GM12872 (cell line): Measurements from ENCODE around the gene ITGB8.

Experiments used
- CTCF ChIP-seq: IDR thresholded peaks from 3 replicates; pipeline ENCODE4 v1.5.1; 2011; ENCODE audit warnings: low read depth, mild to moderate bottlenecking, low read length, moderate library complexity; ENCODE audit not compliant: insufficient read depth

The ITGB8 gene

GRCh38 chr7:20328692-20329091 lies 2.0 kb upstream of the ITGB8 start:
- no peak for TF ChIP-seq CTCF

GRCh38 chr7:20329389-20330238 lies 1.1 kb upstream of the ITGB8 start:
- TF ChIP-seq CTCF, result peak; percentile 32; the same call in 2 of the 3 replicates

DNA sequence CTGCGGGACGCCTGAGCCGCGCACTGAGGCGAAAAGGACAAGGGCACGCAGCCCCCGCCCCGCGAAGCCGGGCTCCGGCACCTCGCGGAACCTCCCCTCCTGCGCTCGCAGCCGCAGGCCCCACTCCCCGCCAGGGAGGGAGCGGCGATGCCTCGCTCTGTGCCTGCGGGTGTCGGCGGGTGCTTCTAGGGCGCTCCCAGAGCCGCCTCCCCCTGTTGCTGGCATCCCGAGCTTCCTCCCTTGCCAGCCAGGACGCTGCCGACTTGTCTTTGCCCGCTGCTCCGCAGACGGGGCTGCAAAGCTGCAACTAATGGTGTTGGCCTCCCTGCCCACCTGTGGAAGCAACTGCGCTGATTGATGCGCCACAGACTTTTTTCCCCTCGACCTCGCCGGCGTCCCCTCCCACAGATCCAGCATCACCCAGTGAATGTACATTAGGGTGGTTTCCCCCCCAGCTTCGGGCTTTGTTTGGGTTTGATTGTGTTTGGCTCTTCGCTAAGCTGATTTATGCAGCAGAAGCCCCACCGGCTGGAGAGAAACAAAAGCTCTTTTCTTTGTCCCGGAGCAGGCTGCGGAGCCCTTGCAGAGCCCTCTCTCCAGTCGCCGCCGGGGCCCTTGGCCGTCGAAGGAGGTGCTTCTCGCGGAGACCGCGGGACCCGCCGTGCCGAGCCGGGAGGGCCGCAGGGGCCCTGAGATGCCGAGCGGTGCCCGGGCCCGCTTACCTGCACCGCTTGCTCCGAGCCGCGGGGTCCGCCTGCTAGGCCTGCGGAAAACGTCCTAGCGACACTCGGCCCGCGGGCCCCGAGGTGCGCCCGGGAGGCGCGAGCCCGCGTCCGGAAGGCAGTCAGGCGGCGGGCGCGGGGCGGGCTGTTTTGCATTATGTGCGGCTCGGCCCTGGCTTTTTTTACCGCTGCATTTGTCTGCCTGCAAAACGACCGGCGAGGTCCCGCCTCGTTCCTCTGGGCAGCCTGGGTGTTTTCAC lies 519 bp downstream of the ITGB8 start:
- no peak for TF ChIP-seq CTCF

DNA sequence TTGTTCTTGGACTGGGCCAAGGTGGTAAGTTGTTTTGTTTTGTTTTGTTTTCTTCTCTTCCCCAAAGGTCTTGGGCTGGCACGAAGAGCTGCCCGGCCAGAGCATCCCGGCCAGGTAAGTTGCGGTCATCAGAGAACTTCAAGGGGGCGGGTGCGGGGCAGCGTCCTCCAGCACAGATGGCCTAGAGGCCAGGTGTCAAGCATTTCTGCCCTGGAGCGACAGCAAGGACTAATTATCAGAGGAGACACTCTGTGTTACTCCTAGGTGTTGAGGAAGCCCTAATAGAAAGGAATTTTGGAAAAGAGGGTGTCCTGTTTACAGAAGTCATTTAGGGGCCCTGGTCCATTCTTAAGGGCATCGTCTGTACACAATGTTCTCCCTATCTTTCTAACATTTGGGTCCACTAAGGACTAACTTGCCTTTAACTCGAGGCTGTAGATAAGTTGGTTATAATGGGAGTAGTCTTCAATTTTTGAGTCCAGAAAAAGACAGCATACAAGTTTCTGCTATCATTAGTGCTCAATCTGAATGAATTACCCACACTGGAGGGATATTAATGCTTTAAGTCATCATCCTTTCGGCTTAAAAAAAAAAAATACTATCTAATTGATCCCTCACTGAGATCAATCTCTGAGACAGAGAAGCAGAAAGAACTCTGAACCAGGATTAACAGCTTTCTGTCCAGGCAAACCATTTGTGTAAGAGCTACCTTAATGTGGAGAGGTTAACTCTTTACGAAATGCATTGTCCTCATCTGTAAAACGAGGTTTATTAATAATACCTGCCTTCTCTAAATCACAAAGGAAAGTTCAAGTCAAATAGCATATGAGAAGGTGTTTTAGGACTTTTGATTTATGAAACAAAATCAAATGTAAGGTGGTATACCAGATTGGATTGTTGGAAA lies 1.5 kb downstream of the ITGB8 start:
- TF ChIP-seq CTCF, result no peak

GRCh38 chr7:20338285-20338684 lies 7.6 kb downstream of the ITGB8 start:
- no peak for TF ChIP-seq CTCF

DNA sequence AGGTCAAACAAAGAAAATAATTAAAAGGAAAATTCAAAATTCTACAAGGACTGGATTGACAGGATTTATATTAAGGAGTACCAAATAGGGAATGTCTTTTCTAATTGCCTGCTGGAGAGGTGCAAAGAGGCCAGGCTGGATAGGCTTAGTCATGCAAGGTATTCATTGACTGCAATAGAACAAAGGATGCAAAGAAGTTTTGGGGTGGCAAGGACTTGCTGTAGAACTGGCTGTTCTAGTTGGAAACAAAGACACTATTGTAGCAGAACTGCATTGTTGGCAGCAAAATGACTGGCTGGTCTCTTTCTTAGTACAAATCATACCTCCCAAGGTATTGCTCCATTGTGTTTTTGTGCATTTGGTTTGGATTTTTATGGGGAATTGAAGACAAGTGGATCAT lies 10.1 kb downstream of the ITGB8 start:
- no peak for TF ChIP-seq CTCF
